ENCODE data around the gene MCF2L.

The MCF2L gene, protein sequence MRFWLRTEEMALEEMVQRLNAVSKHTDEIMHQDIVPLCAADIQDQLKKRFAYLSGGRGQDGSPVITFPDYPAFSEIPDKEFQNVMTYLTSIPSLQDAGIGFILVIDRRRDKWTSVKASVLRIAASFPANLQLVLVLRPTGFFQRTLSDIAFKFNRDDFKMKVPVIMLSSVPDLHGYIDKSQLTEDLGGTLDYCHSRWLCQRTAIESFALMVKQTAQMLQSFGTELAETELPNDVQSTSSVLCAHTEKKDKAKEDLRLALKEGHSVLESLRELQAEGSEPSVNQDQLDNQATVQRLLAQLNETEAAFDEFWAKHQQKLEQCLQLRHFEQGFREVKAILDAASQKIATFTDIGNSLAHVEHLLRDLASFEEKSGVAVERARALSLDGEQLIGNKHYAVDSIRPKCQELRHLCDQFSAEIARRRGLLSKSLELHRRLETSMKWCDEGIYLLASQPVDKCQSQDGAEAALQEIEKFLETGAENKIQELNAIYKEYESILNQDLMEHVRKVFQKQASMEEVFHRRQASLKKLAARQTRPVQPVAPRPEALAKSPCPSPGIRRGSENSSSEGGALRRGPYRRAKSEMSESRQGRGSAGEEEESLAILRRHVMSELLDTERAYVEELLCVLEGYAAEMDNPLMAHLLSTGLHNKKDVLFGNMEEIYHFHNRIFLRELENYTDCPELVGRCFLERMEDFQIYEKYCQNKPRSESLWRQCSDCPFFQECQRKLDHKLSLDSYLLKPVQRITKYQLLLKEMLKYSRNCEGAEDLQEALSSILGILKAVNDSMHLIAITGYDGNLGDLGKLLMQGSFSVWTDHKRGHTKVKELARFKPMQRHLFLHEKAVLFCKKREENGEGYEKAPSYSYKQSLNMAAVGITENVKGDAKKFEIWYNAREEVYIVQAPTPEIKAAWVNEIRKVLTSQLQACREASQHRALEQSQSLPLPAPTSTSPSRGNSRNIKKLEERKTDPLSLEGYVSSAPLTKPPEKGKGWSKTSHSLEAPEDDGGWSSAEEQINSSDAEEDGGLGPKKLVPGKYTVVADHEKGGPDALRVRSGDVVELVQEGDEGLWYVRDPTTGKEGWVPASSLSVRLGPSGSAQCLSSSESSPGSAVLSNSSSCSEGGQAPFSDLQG

DNA sequence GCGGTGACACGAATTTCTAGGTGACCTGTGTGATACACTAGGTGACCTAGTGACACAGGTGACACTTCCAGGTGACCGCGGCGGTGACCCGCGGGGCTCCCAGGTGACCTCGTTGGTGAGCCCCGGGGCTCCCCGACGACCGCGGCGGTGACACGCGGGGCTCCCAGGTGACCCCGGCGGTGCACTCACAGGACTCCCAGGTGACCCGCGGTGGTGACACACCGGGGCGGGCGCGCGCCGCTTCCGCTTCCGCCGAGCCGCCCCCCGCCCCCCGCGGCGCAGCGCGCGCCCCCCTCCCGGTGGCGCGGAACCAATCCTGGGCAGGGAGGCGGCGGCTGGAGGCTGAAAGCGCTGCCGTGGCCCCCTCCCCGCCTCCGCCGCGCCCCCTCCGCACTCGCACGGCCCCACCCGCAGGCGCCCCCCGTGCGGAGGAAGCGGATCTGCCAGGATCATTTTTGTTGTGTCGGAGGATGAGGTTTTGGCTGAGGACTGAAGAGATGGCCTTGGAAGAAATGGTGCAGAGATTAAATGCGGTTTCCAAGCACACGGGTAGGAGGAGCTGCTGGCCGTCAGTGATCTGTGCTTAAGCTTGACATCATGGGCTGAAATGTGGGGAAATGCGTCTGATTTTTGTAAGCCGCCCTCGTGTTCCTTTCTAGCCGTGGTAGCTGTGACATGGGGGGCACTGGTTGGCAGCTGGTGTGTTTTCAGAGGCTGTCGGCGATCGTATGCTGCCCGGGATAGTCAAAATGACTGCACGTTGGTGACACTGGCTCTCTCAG, at the start of gene MCF2L:
TSS of gene MCF2L (plus strand) at position 305 of the 782 bp plus-strand sequence. CDS start at position 471, 166 bp downstream.
- peak; percentile 81 for DNase-seq (ENCODE audit: low spot score)

DNA sequence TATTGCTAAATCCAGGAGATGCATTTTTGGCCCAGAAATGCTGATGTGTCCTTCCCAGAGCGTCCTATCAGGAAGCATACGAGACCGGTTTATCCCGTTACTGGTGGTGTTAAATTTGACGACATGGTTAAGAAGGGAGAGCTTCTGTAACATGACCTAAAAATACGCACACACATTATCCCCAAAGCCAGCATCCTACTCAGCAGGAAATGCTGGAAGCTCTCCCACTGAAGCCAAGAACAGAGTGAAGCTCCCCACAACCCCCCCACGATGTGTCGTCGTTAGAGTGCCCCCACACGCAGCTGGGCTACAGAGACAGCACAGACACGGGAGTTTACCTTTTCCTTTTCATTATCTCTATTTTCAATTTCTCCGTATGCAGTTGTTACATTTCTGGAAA, 45.1 kb upstream of the MCF2L start:
- no peak for DNase-seq (ENCODE audit: low spot score)

DNA sequence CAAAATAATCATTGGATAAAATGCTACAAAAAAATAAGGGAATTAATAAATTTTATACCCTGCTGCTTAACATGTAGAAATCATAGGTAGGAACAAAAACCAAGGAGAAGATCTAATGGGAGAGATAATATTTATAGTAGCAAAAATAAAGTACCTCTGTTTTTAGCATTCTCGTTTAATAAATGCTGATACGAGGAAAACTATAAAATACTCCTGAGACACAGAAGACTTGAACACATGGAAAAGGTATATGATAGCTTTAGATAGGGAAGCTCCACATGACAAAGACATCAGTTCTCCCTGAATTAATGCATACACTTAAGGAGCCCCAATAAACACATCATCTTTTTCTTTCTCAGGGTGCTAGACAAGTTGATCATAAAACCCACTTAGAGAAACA, 44.6 kb upstream of the MCF2L start:
- no peak for DNase-seq (ENCODE audit: low spot score)

DNA sequence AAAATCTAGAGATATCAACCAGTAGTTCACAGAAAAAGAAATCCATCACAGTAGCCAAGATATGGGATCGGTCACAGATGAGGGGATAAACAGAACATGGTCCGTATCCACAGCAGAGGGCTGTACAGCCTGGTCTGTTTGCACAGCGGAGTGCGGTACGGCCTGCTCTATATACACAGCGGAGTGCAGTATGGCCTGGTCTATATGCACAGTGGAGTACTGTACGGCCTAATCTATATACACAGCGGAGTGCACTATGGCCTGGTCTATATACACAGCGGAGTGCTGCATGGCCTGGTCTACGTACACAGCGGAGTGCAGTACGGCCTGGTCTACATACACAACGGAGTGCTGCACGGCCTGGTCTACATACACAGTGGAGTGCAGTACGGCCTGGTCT, 43.0 kb upstream of the MCF2L start:
- DNase-seq (ENCODE audit: low spot score), result no peak

DNA sequence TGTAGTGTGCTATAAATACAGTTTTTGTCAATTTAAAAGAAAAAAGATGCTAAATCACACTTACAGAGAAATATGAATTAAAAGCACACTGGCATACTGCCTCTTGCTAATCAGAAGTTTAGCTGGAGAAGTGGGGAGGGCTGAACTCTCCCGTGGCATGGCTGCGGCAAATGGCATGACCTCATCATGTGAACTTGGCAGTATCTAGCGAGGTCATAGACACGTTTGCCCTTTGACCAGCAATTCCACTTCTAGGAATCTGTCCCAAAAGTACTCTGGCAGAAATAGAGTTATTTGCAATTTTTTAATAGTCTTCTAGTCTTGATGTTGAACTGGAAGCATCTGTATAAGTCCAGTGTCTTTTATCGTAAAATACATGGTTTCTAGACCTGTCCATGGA, 42.0 kb upstream of the MCF2L start:
- no peak for DNase-seq (ENCODE audit: low spot score)

DNA sequence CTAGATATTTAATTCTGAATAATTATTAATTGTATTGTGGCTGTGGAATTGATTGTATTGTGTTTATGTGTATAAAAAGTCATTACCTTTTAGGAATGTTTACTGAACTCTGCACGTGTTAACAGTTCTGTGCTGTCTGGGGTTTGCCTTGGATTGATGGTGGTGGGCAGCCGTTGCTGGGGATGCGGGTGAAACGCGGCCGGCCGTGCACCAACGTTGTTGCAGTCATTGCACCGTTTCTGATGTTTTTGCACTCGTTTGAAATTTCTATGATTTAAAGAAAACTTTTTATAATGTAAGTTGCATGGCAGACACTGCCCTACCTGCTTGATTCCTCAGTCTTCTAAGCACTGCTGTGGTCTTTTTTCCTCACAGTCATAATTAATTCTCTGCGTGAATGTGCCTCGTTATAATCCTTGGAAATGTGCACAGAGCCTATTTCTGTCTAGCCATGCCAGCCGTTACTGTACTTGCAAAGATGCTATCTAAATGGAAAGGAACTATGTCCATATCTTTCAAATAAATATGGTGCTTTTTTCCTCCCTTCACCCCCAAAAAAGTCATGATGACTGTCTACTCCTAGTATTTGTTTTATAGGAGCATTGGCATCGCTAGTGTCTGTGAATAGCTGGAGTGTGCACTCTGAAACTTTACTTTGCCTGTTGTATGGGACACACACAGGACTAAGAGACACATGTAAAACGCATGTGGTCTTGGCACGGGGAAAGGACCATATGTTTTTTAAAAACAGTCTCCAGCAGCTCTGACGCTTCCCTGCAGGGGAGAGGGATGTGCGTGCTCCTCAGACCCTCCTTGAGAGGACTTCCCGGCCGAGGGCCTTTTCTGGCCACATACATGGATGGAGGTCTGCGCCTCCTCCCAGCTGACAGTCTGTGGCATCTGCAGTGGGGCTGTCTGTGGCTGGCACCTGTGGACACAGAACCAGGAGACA, 40.7 kb upstream of the MCF2L start:
- DNase-seq (ENCODE audit: low spot score), result no peak

DNA sequence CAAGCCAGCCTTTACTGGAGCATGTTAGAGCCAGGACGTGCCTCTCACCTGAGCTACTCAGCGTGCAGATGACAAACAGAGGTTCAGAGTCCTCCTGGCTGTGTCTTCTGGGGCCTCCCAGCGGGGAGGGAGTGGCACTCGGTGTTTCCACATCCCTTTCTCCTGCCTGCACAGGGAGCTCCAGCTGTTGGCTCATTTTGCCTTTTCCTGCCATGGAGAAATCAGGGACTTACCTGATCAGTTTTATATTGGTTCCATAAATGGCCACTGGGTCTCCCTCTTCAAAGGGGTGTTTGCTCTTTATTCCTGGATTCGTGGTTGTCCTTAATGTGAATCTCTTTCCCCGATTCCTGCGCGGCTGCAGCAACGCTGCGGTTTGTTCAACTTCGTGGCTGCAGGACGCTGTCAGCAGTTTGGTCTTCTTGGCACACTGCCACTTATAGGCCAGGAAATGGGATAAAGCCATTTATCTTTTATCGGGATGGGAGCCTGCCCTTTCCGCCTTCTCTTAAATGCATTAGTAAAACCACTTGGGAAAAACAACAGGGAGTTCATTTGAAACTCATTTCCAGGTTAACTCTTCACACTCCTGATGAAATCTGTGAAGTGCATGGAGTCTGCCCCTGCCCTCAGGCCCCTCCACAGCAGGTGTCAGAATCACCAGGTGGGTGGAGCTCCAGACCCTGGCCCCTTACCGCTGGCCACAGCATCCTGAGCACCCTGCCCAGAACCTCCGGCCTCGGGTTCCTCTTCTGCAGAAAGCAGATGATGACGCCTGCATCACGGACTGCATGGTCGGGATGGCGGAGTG, 39.8 kb upstream of the MCF2L start:
- no peak for DNase-seq (ENCODE audit: low spot score)

DNA sequence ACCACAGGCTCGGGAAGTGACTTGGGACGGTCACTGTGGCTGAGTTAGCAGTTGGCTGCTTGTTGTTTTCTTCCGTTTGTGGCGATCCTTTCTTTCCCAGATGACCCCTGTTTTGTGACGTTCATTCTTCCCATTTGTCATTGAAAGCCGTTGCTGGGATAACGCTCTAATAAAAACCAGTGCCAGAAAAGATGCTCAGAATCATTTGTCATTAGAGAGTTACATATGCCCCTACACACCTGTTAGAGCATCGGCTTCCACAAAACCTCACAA, 39.3 kb upstream of the MCF2L start:
- DNase-seq (ENCODE audit: low spot score), result no peak

DNA sequence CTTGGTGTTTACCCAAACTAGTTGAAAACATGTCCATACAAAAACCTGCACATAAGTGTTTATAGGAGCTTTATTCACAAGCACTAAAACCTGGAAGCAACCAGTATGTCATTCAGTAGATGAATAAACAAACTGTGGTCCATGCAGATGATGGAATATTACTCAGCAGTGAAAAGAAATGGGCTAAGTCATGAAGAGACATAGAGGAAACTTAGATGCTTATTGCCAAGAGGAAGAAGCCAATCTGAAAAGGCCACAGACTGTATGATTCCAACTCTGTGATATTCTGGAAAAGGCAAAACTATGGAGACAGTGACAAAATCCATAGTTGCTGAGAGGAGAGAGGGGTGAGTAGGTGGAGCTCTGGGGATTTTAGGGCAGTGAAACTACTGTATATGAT, 38.8 kb upstream of the MCF2L start:
- no peak for DNase-seq (ENCODE audit: low spot score)

DNA sequence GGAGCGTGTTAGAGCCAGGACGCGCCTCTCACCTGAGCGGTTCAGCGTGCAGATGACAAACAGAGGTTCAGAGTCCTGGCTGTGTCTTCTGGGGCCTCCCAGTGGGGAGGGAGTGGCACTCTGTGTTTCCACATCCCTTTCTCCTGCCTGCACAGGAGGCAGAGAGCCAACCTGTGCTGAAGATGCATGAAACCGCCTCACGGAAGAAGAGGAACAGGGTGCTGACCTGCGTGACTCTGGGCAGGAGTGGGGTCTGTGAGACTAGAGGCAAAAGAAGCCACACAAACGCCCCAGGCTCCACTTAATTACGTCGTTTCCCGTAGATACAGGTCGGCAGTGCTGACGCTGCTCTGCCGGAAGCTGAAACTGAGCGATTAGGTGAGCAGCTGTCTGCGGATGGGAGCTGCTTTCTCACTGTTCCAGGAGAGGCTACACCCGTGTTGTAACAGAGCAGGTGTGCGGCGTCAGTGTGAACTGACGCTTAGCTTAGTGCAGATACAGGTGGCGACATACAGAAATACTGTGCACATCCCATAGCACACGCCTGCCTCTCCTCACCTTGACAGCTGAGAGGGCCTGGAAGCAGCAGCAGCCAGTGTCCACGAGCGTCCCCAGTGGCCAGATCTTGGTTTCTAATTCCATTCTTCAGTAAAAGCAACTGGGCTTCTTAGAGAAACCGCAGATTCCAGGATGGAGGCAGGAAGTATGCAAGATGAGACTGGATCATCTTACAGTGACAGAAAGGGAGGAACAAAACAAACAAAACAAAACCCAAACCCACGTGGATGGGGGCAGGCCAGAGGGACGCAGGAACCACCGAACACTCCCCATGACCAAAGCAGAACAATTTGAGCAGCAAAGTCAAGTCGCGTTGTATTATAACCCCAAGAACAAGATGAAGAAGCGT, 37.7 kb upstream of the MCF2L start:
- DNase-seq (ENCODE audit: low spot score), result peak; percentile 50

DNA sequence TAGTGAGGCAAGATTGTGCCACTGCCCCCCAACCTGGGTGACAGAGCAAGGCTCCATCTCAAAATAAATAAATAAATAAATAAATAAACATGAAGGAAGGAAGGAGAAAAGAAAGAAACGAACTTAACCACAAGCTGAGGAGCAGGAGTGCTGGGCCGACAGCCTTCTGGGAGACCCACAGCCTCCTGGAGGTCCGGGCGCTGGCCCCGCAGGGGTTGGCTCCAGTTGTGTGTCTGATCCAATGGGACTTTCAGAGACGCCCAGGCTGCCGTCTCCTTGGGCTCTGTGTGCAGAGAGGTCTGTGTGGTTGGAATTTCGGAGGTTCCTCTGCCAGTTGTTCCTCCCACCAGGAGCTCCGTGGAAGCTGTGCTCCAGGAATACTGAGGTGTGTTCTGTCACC, 36.0 kb upstream of the MCF2L start:
- DNase-seq (ENCODE audit: low spot score), result no peak

DNA sequence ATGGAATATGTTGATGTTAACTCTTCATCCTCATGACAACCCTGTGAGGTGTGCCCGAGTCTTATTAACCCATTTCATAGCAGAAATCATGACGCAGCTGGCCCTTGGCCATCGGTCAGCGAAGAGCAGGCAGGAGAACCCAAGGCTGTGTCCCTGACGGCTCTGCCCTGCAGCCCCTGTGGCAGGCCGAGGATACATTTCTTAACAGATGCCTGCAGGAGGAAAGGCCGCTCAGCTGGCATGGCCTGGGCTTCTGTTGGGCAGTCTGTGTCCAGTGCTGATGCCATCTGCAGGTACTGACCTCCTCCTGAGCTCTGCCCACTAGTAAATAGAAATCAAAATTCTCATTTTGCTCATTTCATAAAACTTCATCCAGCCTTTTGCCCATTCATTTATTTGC, 35.4 kb upstream of the MCF2L start:
- no peak for DNase-seq (ENCODE audit: low spot score)

DNA sequence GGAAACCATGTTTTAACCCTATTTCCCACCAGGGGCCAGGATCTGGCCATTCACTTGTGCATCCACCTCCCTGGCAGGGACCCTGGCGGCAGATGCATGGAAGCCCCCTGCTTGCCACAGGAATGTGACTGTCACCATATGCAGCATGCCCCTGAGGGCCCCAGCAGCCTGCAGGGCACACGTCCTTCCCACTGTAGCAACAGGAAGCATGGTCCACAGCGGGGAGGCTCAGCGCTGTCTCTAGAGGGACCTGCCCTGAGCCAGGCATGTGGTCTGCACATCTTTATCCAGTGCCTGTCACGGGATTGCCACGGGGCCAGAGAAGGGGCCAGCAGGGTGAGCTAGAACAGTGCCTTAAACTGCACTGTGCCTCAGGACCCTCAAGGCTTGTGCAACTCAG, 34.9 kb upstream of the MCF2L start:
- no peak for DNase-seq (ENCODE audit: low spot score)

DNA sequence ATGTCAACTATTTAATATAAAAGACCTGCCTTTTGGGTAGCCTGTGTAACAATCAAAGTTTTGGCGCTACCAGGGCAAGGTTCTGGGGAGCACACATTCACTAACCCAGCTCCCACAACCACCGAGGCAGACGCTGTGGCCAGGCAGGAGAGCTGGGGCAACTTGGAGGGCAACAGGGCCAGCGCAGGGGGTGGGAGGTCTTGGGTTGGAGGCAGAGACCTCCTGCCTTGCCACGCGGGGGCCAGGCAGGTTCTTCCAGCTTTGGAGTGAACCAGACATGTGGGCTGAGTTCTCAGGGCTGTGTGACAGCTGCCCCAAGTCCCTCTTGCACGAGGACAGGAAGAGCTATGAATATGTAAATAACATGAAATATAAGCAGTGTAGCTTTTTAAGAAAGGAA, 30.3 kb upstream of the MCF2L start:
- DNase-seq (ENCODE audit: low spot score), result no peak

DNA sequence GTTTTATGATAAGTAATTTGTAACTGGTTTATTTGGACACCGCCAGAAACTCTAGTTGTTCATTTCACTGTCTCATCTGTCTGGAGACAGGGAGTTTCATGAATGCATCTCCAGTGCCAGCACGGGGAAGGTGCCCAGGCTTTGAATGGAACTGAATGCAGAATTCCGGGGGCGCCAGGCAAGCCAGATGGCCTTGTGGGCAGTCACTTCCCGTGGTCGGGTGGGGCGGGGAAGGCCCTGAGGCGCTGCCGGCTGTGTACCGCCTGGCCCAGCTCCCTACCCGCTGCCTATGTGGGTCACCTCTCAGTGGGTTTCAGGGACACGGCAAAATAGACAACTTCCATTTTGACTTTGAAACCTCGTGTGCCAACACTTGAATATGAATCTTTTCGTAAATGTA, 28.8 kb upstream of the MCF2L start:
- DNase-seq (ENCODE audit: low spot score), result no peak

DNA sequence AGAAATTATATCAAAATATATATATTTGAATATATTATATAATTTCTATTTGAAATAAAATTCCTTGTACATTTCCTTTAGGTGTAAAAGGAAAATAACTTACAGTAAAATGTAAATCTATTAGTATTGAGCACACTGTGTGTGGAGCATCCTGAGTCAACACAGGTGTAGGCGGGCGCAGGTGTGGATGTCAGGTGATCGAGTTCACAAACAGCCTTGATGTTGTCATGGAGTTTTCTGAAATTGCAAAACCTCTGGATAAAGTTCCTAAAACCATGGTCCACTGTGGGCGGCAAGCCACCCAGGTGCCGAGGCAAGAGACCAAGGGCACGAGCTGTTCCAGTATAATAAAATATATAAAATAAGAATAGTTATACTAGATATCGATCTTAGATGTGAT, 27.7 kb upstream of the MCF2L start:
- no peak for DNase-seq (ENCODE audit: low spot score)

DNA sequence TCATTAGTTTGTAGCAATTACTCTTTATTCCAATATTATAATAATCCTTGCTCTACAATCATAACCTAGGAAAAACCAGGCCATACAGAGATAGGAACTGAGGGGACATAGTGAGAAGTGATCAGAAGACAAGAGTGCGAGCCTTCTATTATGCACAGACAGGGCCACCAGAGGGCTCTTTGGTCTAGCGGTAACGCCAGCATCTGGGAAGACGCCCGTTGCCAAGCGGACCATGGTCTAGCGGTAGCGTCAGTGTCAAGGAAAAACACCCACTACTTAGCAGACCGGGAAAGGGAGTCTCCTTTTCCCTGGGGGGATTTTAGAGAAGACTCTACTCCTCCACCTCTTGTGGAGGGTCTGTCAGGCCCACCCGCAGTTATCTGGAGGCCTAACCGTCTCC, 27.2 kb upstream of the MCF2L start:
- DNase-seq (ENCODE audit: low spot score), result peak; percentile 35

DNA sequence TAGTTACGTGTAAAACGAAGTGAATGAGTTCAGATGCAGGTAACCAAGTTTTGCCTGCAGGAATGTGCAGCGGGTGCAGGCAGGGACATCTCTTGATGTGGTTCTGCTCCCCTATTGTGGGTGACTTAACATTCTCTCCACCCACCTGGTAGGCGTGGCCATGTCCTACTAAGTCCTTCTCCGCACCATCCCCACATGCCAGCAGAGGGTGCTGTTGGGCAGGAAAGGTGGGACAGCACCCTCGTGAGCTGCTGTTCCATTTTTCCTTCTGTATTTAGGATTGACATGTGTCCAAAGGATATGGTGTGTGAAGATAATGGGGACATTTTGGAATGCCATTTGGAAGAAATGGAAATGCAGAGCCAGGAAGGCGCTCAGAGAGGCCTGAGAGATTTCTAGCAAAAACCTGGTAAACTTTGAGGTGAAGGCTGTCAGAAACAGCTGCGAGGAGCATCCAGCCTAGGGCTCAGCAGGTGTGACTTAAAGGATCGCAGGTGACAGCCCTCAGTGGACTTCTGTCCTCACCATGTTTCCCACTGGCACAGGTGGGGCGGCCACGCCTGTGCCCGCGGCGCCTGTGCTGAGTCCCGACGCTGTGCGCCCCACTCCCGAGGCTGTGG, 26.2 kb upstream of the MCF2L start:
- peak; percentile 94 for DNase-seq (ENCODE audit: low spot score)
